Sigmoid colon (tissue), 4 donors: Measurements from ENCODE around the gene CRIP3.

Experiments used
- POLR2A ChIP-seq, 2 donors: fragments of 450-650 bp; IDR thresholded peaks; one replicate each; pipeline ENCODE4 v1.6.1; 2016; ENCODE audit warnings: antibody characterized with exemption in 2 of 2, mild to moderate bottlenecking in 2 of 2, moderate library complexity in 2 of 2
- POLR2AphosphoS5 ChIP-seq, 4 donors: sonication (generic); formaldehyde crosslinking; IDR thresholded peaks; one replicate each; pipeline ENCODE4 v1.6.1; 2017; ENCODE audit warnings: antibody characterized with exemption in 4 of 4
- TF ChIP-seq, protein P1 (sequence below), 4 experiments: fragments of 450-650 bp in 3 of 4; fragments of 200-600 bp in 1 of 4; IDR thresholded peaks; one replicate each; pipeline ENCODE4 v1.5.1; 2016 to 2019; ENCODE audit warnings: antibody characterized with exemption in 4 of 4, mild to moderate bottlenecking in 3 of 4, moderate library complexity in 2 of 4

- no peak for TF ChIP-seq POLR2AphosphoS5 (IDR thresholded peaks at IDR 0.05)
- no peak for TF ChIP-seq POLR2A (IDR thresholded peaks at IDR 0.05)
- TF ChIP-seq, protein P1, sequence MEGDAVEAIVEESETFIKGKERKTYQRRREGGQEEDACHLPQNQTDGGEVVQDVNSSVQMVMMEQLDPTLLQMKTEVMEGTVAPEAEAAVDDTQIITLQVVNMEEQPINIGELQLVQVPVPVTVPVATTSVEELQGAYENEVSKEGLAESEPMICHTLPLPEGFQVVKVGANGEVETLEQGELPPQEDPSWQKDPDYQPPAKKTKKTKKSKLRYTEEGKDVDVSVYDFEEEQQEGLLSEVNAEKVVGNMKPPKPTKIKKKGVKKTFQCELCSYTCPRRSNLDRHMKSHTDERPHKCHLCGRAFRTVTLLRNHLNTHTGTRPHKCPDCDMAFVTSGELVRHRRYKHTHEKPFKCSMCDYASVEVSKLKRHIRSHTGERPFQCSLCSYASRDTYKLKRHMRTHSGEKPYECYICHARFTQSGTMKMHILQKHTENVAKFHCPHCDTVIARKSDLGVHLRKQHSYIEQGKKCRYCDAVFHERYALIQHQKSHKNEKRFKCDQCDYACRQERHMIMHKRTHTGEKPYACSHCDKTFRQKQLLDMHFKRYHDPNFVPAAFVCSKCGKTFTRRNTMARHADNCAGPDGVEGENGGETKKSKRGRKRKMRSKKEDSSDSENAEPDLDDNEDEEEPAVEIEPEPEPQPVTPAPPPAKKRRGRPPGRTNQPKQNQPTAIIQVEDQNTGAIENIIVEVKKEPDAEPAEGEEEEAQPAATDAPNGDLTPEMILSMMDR (IDR thresholded peaks at IDR 0.05), result no peak
Measured at GRCh38 chr6:43304361-43304760, 4.3 kb downstream of the CRIP3 start.
